OCI-LY7 (cell line): Measurements from ENCODE around the gene FIG4. TPM values are rescaled to one million over a fixed set of nuclear protein-coding genes. Genes with fewer than 3 reads are reported as not detected.

Experiments used
- BruUV-seq: library from RNA; stranded (reverse); fragments of 400-500 nt; replicated peaks from 2 replicates; lab custom pipeline; 2021; lab: Mats Ljungman, UMichigan
- CTCF ChIA-PET: fragments of 300-600 bp; sonication (Branson Sonifier 250); formaldehyde crosslinking; loops from one replicate; lab custom pipeline; 2022; ENCODE audit warnings: antibody characterized with exemption; ENCODE audit not compliant: unreplicated experiment; lab: Charles Lee
- POLR2A ChIA-PET: fragments of 300-600 bp; sonication (Branson Sonifier 250); formaldehyde crosslinking; loops from one replicate; lab custom pipeline; 2022; ENCODE audit warnings: antibody characterized with exemption; lab: Charles Lee
- DNase-seq: peaks from one replicate; pipeline ENCODE4 v3.0.0-alpha.2; 2015; ENCODE audit warnings: low spot score
- H2AFZ ChIP-seq: fragments of 200-600 bp; sonication (generic), shearing (Covaris generic); 2 replicates; pipeline ENCODE4 v1.6.1; 2014; ENCODE audit warnings: mild to moderate bottlenecking, antibody characterized with exemption, low read length, moderate library complexity
- H3K27ac ChIP-seq: fragments of 200-600 bp; sonication (generic); 2 replicates; pipeline ENCODE4 v1.5.1; 2014; ENCODE audit warnings: mixed run types, low read depth, mild to moderate bottlenecking, moderate library complexity, low read length, inconsistent platforms; ENCODE audit not compliant: poor library complexity, severe bottlenecking
- H3K36me3 ChIP-seq: fragments of 200-600 bp; sonication (generic); 2 replicates; pipeline ENCODE4 v1.6.1; 2014; ENCODE audit warnings: mild to moderate bottlenecking, antibody characterized with exemption, low read length, moderate library complexity, mixed read lengths; ENCODE audit not compliant: insufficient read depth
- H3K4me1 ChIP-seq: fragments of 200-600 bp; sonication (generic); 2 replicates; pipeline ENCODE4 v1.5.1; 2014; ENCODE audit warnings: mild to moderate bottlenecking, low read length; ENCODE audit not compliant: insufficient read depth, poor library complexity, severe bottlenecking
- H3K4me2 ChIP-seq: fragments of 200-600 bp; sonication (generic); 2 replicates; pipeline ENCODE4 v1.6.1; 2014; ENCODE audit warnings: mild to moderate bottlenecking, low read length
- H3K4me3 ChIP-seq: fragments of 200-600 bp; sonication (generic); 2 replicates; pipeline ENCODE4 v1.5.1; 2014; ENCODE audit warnings: mild to moderate bottlenecking, low read depth, low read length; ENCODE audit not compliant: poor library complexity, severe bottlenecking
- H3K79me2 ChIP-seq: fragments of 200-600 bp; sonication (generic); 2 replicates; pipeline ENCODE4 v1.6.1; 2016; ENCODE audit warnings: low read depth, mild to moderate bottlenecking, low read length, moderate library complexity, mixed read lengths; ENCODE audit not compliant: insufficient read depth
- H3K9me2 ChIP-seq: fragments of 200-600 bp; sonication (generic); 2 replicates; pipeline ENCODE4 v1.6.1; 2016; ENCODE audit warnings: mild to moderate bottlenecking, low read length, mixed read lengths; ENCODE audit not compliant: insufficient read depth
- H3K9me3 ChIP-seq: fragments of 200-600 bp; sonication (generic); 2 replicates; pipeline ENCODE4 v1.6.1; 2014; ENCODE audit warnings: mild to moderate bottlenecking, mixed run types, low read length, mixed read lengths
- H4K20me1 ChIP-seq: fragments of 200-600 bp; sonication (generic); 2 replicates; pipeline ENCODE4 v1.6.1; 2014; ENCODE audit warnings: mild to moderate bottlenecking, antibody characterized with exemption, low read length, moderate library complexity, mixed read lengths; ENCODE audit not compliant: insufficient read depth
- EZH2phosphoT487 ChIP-seq: fragments of 200-600 bp; sonication (generic); IDR thresholded peaks from 2 replicates; pipeline ENCODE4 v1.6.1; 2018; ENCODE audit warnings: low read depth, borderline replicate concordance, mild to moderate bottlenecking, mixed run types, antibody characterized with exemption, low read length, moderate library complexity, mixed read lengths
- intact Hi-C: fragments of 100-400 bp; cut with micrococcal nuclease; formaldehyde crosslinking; loops from one replicate; pipeline ENCODE4 v1.10.0; 2022; ENCODE audit not compliant: unreplicated experiment
- total RNA-seq, 2 experiments: library from RNA; depleted of rRNA in 1 of 2; stranded (reverse); fragments of >200 nt in 1 of 2; shearing (Covaris generic) in 1 of 2; gene quantifications; 2 replicates each; pipeline ENCODE4 v1.2.3, GENCODE V29; 2014 to 2022
- TF ChIP-seq, protein P1 (sequence below): fragments of 200-600 bp; sonication (generic); conservative IDR thresholded peaks from 2 replicates; pipeline ENCODE4 v1.5.1; 2014; ENCODE audit warnings: mild to moderate bottlenecking, antibody characterized with exemption, low read length, moderate library complexity, mixed read lengths

The FIG4 gene
- total RNA-seq, 2 experiments from 2014 or later, result 13.3 to 22.9 TPM

DNA sequence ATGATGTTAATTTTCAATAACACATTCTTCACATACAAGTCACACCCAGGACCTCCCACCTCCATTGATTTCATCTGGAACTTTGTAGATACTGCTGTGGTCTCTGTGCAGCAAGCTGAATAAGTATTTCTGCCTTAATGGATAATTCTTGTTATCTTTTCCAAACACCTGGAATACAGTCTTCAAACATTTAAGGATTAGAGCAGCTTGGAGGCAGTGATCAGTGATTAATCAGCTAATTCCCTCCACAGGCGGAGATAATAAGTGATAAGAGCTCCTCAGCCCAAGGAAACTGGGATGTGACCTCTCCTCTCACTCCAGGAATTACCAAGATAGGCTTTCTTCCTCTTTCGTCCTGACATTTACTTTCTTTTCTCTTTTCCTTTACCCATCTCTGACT is 110.7 kb downstream of the FIG4 start:
- no peak for DNase-seq
- no peak for TF ChIP-seq EZH2phosphoT487
- TF ChIP-seq, protein P1, sequence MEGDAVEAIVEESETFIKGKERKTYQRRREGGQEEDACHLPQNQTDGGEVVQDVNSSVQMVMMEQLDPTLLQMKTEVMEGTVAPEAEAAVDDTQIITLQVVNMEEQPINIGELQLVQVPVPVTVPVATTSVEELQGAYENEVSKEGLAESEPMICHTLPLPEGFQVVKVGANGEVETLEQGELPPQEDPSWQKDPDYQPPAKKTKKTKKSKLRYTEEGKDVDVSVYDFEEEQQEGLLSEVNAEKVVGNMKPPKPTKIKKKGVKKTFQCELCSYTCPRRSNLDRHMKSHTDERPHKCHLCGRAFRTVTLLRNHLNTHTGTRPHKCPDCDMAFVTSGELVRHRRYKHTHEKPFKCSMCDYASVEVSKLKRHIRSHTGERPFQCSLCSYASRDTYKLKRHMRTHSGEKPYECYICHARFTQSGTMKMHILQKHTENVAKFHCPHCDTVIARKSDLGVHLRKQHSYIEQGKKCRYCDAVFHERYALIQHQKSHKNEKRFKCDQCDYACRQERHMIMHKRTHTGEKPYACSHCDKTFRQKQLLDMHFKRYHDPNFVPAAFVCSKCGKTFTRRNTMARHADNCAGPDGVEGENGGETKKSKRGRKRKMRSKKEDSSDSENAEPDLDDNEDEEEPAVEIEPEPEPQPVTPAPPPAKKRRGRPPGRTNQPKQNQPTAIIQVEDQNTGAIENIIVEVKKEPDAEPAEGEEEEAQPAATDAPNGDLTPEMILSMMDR, result no peak
- Histone ChIP-seq H3K4me3 (no peak overlapping the region), H4K20me1 (no peaks in the 10 kb centered on the region), H3K27ac (no peak overlapping the region), H3K4me2 (no peak overlapping the region), H2AFZ (no peak overlapping the region), H3K4me1 (no peaks in the 10 kb centered on the region), H3K9me3 (no peaks in the 10 kb centered on the region), H3K9me2 (no peaks in the 10 kb centered on the region), H3K36me3 (no peaks in the 10 kb centered on the region), H3K79me2 (no peaks in the 10 kb centered on the region)
- BruUV-seq, result no TSS peak
- intact Hi-C loops, result no loop called here
- POLR2A ChIA-PET, result interaction anchor here (0.6 to 1.0 kb wide), 3 partner anchors 8 to 20 kb away, joined by 3 to 5 read pairs (median 4); no protein-coding TSS in a partner anchor
- CTCF ChIA-PET, result no interaction called here

- intact Hi-C loops, result no loop called here
- no peaks in the 10 kb centered on the region for H3K4me1 ChIP-seq
- no peak overlapping the region for H2AFZ ChIP-seq
- POLR2A ChIA-PET, result no interaction called here
- no peaks in the 10 kb centered on the region for H3K9me2 ChIP-seq
- no peak for DNase-seq
- H3K27ac ChIP-seq, result no peak overlapping the region
- H4K20me1 ChIP-seq, result no peaks in the 10 kb centered on the region
- BruUV-seq, result no TSS peak
- H3K4me3 ChIP-seq, result no peak overlapping the region
- TF ChIP-seq EZH2phosphoT487, result no peak
- TF ChIP-seq, protein P1, result no peak
- H3K79me2 ChIP-seq, result no peaks in the 10 kb centered on the region
- no peaks in the 10 kb centered on the region for H3K9me3 ChIP-seq
- CTCF ChIA-PET, result no interaction called here
- no peaks in the 10 kb centered on the region for H3K36me3 ChIP-seq
- no peak overlapping the region for H3K4me2 ChIP-seq
Observed at GRCh38 chr6:109804020-109804419, 112.9 kb downstream of the FIG4 start.

- Histone ChIP-seq H3K4me2 (no peak overlapping the region), H4K20me1 (no peaks in the 10 kb centered on the region), H3K9me3 (no peaks in the 10 kb centered on the region), H2AFZ (no peak overlapping the region), H3K4me1 (no peaks in the 10 kb centered on the region), H3K36me3 (no peaks in the 10 kb centered on the region), H3K4me3 (no peak overlapping the region), H3K27ac (no peak overlapping the region), H3K9me2 (no peaks in the 10 kb centered on the region), H3K79me2 (no peaks in the 10 kb centered on the region)
- TF ChIP-seq, protein P1, result no peak
- TF ChIP-seq EZH2phosphoT487, result no peak
- DNase-seq, result no peak
- intact Hi-C loops, result no loop called here
- ChIA-PET CTCF (no interaction called here), POLR2A (interaction anchor here (0.7 kb wide), 1 partner anchor 604 kb away, joined by 3 read pairs; no protein-coding TSS in a partner anchor)
- no TSS peak for BruUV-seq
Observed at GRCh38 chr6:109807881-109808280, 116.8 kb downstream of the FIG4 start.
